Measurements from ENCODE around the gene TEAD4.

The TEAD4 gene

GRCh38 chr12:3042394-3042793 is 83.2 kb downstream of the TEAD4 start:
- POLR2A ChIA-PET = no interaction called here
- CTCF ChIA-PET = interaction anchor here (0.6 to 1.9 kb wide), 4 partner anchors 31 to 215 kb away, joined by 3 to 7 read pairs (median 3); no protein-coding TSS in a partner anchor
- no peak for TF ChIP-seq LEF1 (IDR thresholded peaks at IDR 0.05; ENCODE audit: borderline replicate concordance)
- TF ChIP-seq PKNOX1 (IDR thresholded peaks at IDR 0.05) = no peak
- TF ChIP-seq BHLHE40 (IDR thresholded peaks at IDR 0.05; ENCODE audit: borderline replicate concordance) = no peak
- no peak for TF ChIP-seq CTBP1 (IDR thresholded peaks at IDR 0.05; ENCODE audit: borderline replicate concordance)
- no peak for TF ChIP-seq SP1 (IDR thresholded peaks at IDR 0.05)
- no peak for TF ChIP-seq FOXK2 (IDR thresholded peaks at IDR 0.05)
- no peak for TF ChIP-seq TARDBP (IDR thresholded peaks at IDR 0.05)
- DNase-seq (ENCODE audit: extremely low spot score) = no peak

DNA sequence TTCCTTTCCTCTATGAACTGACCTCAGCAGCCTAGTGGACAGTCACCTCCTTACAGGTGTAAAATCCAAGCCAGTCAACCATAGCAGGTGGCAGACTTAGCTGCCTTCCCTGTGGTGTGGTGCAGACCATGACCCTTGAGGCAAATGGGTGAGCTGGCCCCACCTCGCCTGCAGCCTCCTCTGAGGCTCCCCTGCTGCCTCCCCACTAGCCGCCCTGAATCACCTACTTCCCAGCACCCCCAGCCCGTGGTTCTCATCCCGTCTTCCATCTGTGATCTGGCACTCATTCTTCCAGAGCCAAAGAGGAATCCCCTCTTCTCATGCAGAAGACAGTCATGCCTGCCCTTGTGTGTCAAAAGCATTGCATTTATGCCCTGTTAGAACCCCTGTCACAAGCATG is 83.6 kb downstream of the TEAD4 start:
- POLR2A ChIA-PET = no interaction called here
- no peak for DNase-seq (ENCODE audit: extremely low spot score)
- no peak for TF ChIP-seq SUZ12 (IDR thresholded peaks at IDR 0.05)
- no peak for TF ChIP-seq CTBP1 (IDR thresholded peaks at IDR 0.05; ENCODE audit: borderline replicate concordance)
- no peak for TF ChIP-seq FOXA1 (IDR thresholded peaks at IDR 0.05)
- TF ChIP-seq FOXM1 (IDR thresholded peaks at IDR 0.05; ENCODE audit: borderline replicate concordance) = no peak
- no peak for TF ChIP-seq HDGF (IDR thresholded peaks at IDR 0.05; ENCODE audit: borderline replicate concordance)
- no peak for TF ChIP-seq ARNT (IDR thresholded peaks at IDR 0.05)
- no peak for TF ChIP-seq PKNOX1 (IDR thresholded peaks at IDR 0.05)
- TF ChIP-seq FOXK2 (IDR thresholded peaks at IDR 0.05) = no peak
- TF ChIP-seq NFRKB (IDR thresholded peaks at IDR 0.05) = no peak
- no peak for TF ChIP-seq ELF4 (IDR thresholded peaks at IDR 0.05)
- no peak for TF ChIP-seq SP1 (IDR thresholded peaks at IDR 0.05)
- TF ChIP-seq LEF1 (IDR thresholded peaks at IDR 0.05; ENCODE audit: borderline replicate concordance) = no peak
- no peak for TF ChIP-seq ZNF384 (IDR thresholded peaks at IDR 0.05)
- TF ChIP-seq BHLHE40 (IDR thresholded peaks at IDR 0.05; ENCODE audit: borderline replicate concordance) = no peak
- CTCF ChIA-PET = interaction anchor here (0.7 to 1.9 kb wide), 2 partner anchors 31 to 216 kb away, joined by 3 to 7 read pairs; no protein-coding TSS in a partner anchor

DNA sequence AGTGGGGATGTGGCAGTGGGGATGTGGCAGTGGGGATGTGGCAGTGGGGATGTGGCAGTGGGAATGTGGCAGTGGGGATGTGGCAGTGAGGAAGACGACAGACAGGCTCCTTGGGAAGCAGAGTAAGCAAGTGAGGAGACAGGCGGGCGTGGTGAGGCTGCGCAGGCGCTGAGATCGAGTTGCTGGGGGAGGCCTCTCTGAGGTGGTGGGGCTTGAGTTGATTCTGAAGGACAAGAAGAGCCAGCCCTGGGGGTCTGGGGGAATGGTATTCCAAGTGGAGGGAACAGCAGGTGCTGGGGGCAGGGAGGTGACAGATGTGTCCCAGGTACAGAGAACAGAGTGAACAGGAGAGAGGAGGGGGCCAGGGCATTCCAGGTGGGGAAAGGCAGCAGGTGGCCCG is 84.2 kb downstream of the TEAD4 start:
- ChIA-PET POLR2A (no interaction called here), CTCF (interaction anchor here (0.7 kb wide), 1 partner anchor 216 kb away, joined by 3 read pairs; no protein-coding TSS in a partner anchor)
- no peak for DNase-seq (ENCODE audit: extremely low spot score)
- TF ChIP-seq FOXM1 (IDR thresholded peaks at IDR 0.05; ENCODE audit: borderline replicate concordance) (no peak), ELF4 (IDR thresholded peaks at IDR 0.05) (no peak), ARNT (IDR thresholded peaks at IDR 0.05) (no peak), FOXA1 (IDR thresholded peaks at IDR 0.05) (no peak), TARDBP (IDR thresholded peaks at IDR 0.05) (no peak), SUZ12 (IDR thresholded peaks at IDR 0.05) (no peak), HDGF (IDR thresholded peaks at IDR 0.05; ENCODE audit: borderline replicate concordance) (no peak), FOXK2 (IDR thresholded peaks at IDR 0.05) (no peak)

DNA sequence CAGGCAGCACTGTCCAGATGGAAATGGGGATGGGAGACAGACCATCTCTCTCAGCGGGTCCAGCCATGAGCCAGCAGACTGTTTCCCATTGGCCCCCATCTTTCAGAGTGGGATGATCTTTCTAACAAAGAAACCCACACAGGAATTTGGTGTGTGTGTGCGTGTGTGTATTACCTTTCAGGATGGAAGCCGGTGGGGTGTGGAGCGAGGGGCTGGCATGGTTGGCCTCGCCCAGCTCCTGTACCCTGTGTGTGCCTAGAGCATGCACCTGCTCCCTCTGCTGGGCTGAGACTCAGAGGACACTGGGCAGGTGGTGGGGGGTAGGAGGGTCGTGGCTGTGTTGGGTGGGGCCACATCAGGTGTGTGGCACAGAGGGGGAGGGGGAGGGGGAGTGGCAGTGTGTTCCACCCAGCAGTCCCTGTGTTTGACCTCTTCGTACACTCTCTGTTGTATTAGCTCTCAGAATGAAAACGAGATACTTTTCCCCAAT is 85.0 kb downstream of the TEAD4 start:
- ChIA-PET POLR2A (no interaction called here), CTCF (no interaction called here)
- TF ChIP-seq FOXA1 (IDR thresholded peaks at IDR 0.05) (no peak), FOXM1 (IDR thresholded peaks at IDR 0.05; ENCODE audit: borderline replicate concordance) (no peak), SUZ12 (IDR thresholded peaks at IDR 0.05) (no peak), TARDBP (IDR thresholded peaks at IDR 0.05) (no peak), ARNT (IDR thresholded peaks at IDR 0.05) (no peak), ELF4 (IDR thresholded peaks at IDR 0.05) (no peak), L3MBTL2 (conservative IDR thresholded peaks at IDR 0.05) (no peak), ZNF384 (IDR thresholded peaks at IDR 0.05) (no peak), SP1 (IDR thresholded peaks at IDR 0.05) (no peak), NFRKB (IDR thresholded peaks at IDR 0.05) (no peak)
- no peak for DNase-seq (ENCODE audit: extremely low spot score)

DNA sequence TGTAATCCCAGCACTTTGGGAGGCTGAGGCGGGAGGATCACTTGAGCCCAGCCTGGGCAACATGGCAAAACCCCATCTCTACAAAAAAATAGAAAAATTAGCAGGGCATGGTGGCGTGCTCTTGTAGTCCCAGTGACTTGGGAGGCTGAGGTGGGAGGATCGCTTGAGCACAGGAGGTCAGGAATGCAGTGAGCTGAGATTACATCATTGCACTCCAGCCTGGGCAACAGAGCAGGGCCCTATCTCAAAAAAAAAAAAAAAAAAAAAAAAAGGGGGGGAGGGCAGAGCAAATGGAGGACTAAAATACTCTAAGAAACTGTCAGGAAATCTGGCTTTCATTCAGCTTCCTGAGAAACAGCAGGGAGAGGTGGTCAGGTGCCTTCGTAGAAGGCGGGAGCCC is 86.3 kb downstream of the TEAD4 start:
- TF ChIP-seq ELF4 (IDR thresholded peaks at IDR 0.05) (no peak), LEF1 (IDR thresholded peaks at IDR 0.05; ENCODE audit: borderline replicate concordance) (no peak), FOXM1 (IDR thresholded peaks at IDR 0.05; ENCODE audit: borderline replicate concordance) (no peak), NFRKB (IDR thresholded peaks at IDR 0.05) (no peak)
- ChIA-PET CTCF (no interaction called here), POLR2A (no interaction called here)
- no peak for DNase-seq (ENCODE audit: extremely low spot score)

DNA sequence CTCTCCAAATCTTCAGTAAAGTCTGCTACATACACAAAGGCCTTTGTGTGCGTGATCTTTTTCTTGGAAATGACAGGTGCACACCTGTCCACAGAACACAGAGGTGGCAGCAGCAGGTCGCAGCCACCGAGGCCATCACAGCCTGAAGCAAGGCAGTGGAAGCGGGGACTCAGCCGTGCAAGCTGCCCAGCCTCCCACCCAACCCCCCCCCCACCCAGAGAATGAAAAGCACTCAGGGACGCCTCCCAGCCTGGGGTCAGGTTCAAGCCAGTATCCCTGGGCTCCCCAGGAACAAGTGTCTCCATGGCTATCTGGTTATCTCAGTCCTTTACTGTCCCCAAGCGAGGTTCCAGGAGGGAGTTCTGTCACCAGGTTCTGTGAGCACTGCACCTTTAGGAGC is 86.8 kb downstream of the TEAD4 start:
- ChIA-PET POLR2A (no interaction called here), CTCF (no interaction called here)
- TF ChIP-seq FOXA1 (IDR thresholded peaks at IDR 0.05) (no peak), ZNF384 (IDR thresholded peaks at IDR 0.05) (no peak), SP1 (IDR thresholded peaks at IDR 0.05) (no peak), SUZ12 (IDR thresholded peaks at IDR 0.05) (no peak), L3MBTL2 (conservative IDR thresholded peaks at IDR 0.05) (no peak), TARDBP (IDR thresholded peaks at IDR 0.05) (no peak), NFRKB (IDR thresholded peaks at IDR 0.05) (no peak), HDGF (IDR thresholded peaks at IDR 0.05; ENCODE audit: borderline replicate concordance) (no peak), PKNOX1 (IDR thresholded peaks at IDR 0.05) (no peak), LEF1 (IDR thresholded peaks at IDR 0.05; ENCODE audit: borderline replicate concordance) (no peak), CTBP1 (IDR thresholded peaks at IDR 0.05; ENCODE audit: borderline replicate concordance) (no peak)
- DNase-seq (ENCODE audit: extremely low spot score) = no peak
